CD4-positive, alpha-beta T cell treated with Interleukin-4 for 4 hours (primary cell): ENCODE results near the gene KIF1B.

ENCODE experiments used
- DNase-seq: peaks from one replicate; pipeline ENCODE4 v3.0.0-alpha.2; 2020

Gene KIF1B

GRCh38 chr1:10209905-10210810 is at the start of gene KIF1B:
Gene KIF1B, plus strand, starts transcription at chr1:10210570. Its CDS starts 21,759 bp downstream, at chr1:10232329.
- peak; percentile 96 for DNase-seq

- no peak for DNase-seq
Observed at GRCh38 chr1:10160907-10161490, 49.4 kb upstream of the KIF1B start.

- DNase-seq, result no peak
Observed at GRCh38 chr1:10161541-10162290, 48.7 kb upstream of the KIF1B start.

GRCh38 chr1:10168912-10169514 is 41.4 kb upstream of the KIF1B start:
- DNase-seq, result no peak

GRCh38 chr1:10170239-10170574 is 40.2 kb upstream of the KIF1B start:
- peak; percentile 22 for DNase-seq

- DNase-seq, result no peak
Observed at GRCh38 chr1:10171105-10171767, 39.1 kb upstream of the KIF1B start.

- DNase-seq, result no peak
Observed at GRCh38 chr1:10171995-10172669, 38.2 kb upstream of the KIF1B start.

- no peak for DNase-seq
Observed at GRCh38 chr1:10173582-10173981, 36.8 kb upstream of the KIF1B start.

GRCh38 chr1:10177876-10178275 is 32.5 kb upstream of the KIF1B start:
- no peak for DNase-seq

- no peak for DNase-seq
Observed at GRCh38 chr1:10178597-10179405, 31.6 kb upstream of the KIF1B start.

GRCh38 chr1:10179406-10180091 is 30.8 kb upstream of the KIF1B start:
- no peak for DNase-seq

GRCh38 chr1:10181154-10181553 is 29.2 kb upstream of the KIF1B start:
- DNase-seq, result no peak

GRCh38 chr1:10185759-10186158 is 24.6 kb upstream of the KIF1B start:
- no peak for DNase-seq

- DNase-seq, result no peak
Observed at GRCh38 chr1:10186331-10187025, 23.9 kb upstream of the KIF1B start.

- no peak for DNase-seq
Observed at GRCh38 chr1:10187026-10187334, 23.4 kb upstream of the KIF1B start.

- no peak for DNase-seq
Observed at GRCh38 chr1:10188133-10188650, 22.2 kb upstream of the KIF1B start.

- DNase-seq, result no peak
Observed at GRCh38 chr1:10189659-10190058, 20.7 kb upstream of the KIF1B start.

GRCh38 chr1:10192263-10192662 is 18.1 kb upstream of the KIF1B start:
- DNase-seq, result no peak

GRCh38 chr1:10193288-10193687 is 17.1 kb upstream of the KIF1B start:
- DNase-seq, result no peak

GRCh38 chr1:10195570-10195969 is 14.8 kb upstream of the KIF1B start:
- no peak for DNase-seq
